Aorta (tissue), 5 donors: Measurements from ENCODE around the gene STRN. TPM values are rescaled to one million over a fixed set of nuclear protein-coding genes. Genes with fewer than 3 reads are reported as not detected.

Experiments
- ATAC-seq: fragments of 200-7000 bp; cut with Tn5 transposase; one replicate; pipeline ENCODE4 v1.9.1; 2022; ENCODE audit warnings: moderate library complexity; ENCODE audit not compliant: low FRiP score
- DNase-seq, 2 donors: peaks; one replicate each; pipeline ENCODE4 v3.0.0-alpha.2; 2020
- H3K27ac ChIP-seq, 2 donors: one replicate each; pipeline ENCODE4 v1.5.1; 2013; ENCODE audit warnings: low read length in 2 of 2, mild to moderate bottlenecking in 2 of 2, moderate library complexity in 2 of 2, control low read depth in 1 of 2, inconsistent platforms in 1 of 2, low read depth in 1 of 2
- H3K27me3 ChIP-seq, 2 donors: one replicate each; pipeline ENCODE4 v1.6.1; 2013; ENCODE audit warnings: control low read depth in 1 of 2, low read length in 1 of 2, mild to moderate bottlenecking in 1 of 2, moderate library complexity in 1 of 2; ENCODE audit not compliant: insufficient read depth in 2 of 2, control insufficient read depth in 1 of 2
- H3K36me3 ChIP-seq, 2 donors: one replicate each; pipeline ENCODE4 v1.6.1; 2013; ENCODE audit warnings: control low read depth in 1 of 2, low read length in 1 of 2, mild to moderate bottlenecking in 1 of 2; ENCODE audit not compliant: insufficient read depth in 2 of 2, control insufficient read depth in 1 of 2
- H3K4me1 ChIP-seq, 2 donors: one replicate each; pipeline ENCODE4 v1.6.1; 2013; ENCODE audit warnings: low read length in 2 of 2, control low read depth in 1 of 2, mild to moderate bottlenecking in 1 of 2, moderate library complexity in 1 of 2; ENCODE audit not compliant: insufficient read depth in 2 of 2, control insufficient read depth in 1 of 2
- H3K4me3 ChIP-seq, 2 donors: one replicate each; pipeline ENCODE4 v1.5.1; 2013; ENCODE audit warnings: low read length in 2 of 2, control low read depth in 1 of 2, mild to moderate bottlenecking in 1 of 2
- H3K9me3 ChIP-seq: one replicate; pipeline ENCODE4 v1.6.1; 2013; ENCODE audit warnings: mild to moderate bottlenecking, low read length; ENCODE audit not compliant: control insufficient read depth
- WGBS, 2 donors: extraction: QIAGEN DNeasy Blood & Tissue Kit; methylation state at CpG; one replicate each; pipeline ENCODE4 v1.1.7; 2013; 5-methylcytosine and 5-hydroxymethylcytosine counted together
- intact Hi-C, 2 donors: fragments of 100-400 bp; cut with DNase I; formaldehyde crosslinking; loops; one replicate each; pipeline versions ENCODE4 v1.14.2 to v1.15.0; 2022
- polyA plus RNA-seq, 2 donors: library from polyadenylated mRNA; stranded (reverse); fragments of 200-250 nt; gene quantifications; one replicate each; pipeline ENCODE4 v1.2.3, GENCODE V29; 2013
- total RNA-seq, 2 donors: library from RNA; stranded (reverse); fragmentation: NEBNext Ultra II Directional; extraction: Animal tissue kit (Norgen Biotek cat#: 25700); gene quantifications; one replicate each; pipeline ENCODE4 v1.2.1, GENCODE V29; 2021
- donor health status: healthy with polysubstance abuse.
- donor health status: Bipolar disorder and iron deficiency.
- donor health status: DM: no; HTN: no; CAD: no.
- donor health status: DM: no; HTN: no; CAD: no.
- donor health status: DM: yes; HTN: yes; CAD: no.

The STRN gene
- total and polyA plus RNA-seq, 4 donors, result 5.1 to 33.8 (median 18.9) TPM

- Histone ChIP-seq H3K36me3 (peaks cover 0 to 2% of the 10 kb centered on the region in 2 donors), H3K27me3 (no peaks in the 10 kb centered on the region), H3K4me3 (no peak overlapping the region), H3K4me1 (no peaks in the 10 kb centered on the region), H3K9me3 (no peaks in the 10 kb centered on the region), H3K27ac (no peak overlapping the region)
- intact Hi-C loops, result no loop called here
- 92 to 94% methylated on average over 1 of the region's 1 CpG for WGBS, 2 donors
- no peak for ATAC-seq
- no peak for DNase-seq
These were observed 84.5 kb downstream of the STRN start for GRCh38 chr2:36881816-36882215.

- no peak for DNase-seq
- no peaks in the 10 kb centered on the region for H3K4me1 ChIP-seq
- H3K27me3 ChIP-seq, result no peaks in the 10 kb centered on the region
- intact Hi-C loops, result no loop called here
- no peak overlapping the region for H3K27ac ChIP-seq
- no peaks in the 10 kb centered on the region for H3K9me3 ChIP-seq
- ATAC-seq, result no peak
- H3K4me3 ChIP-seq, result no peak overlapping the region
- 91 to 93% methylated on average over 4 of the region's 4 CpGs for WGBS, 2 donors
- H3K36me3 ChIP-seq, result peaks cover 0 to 7% of the 10 kb centered on the region in 2 donors
These were observed 87.9 kb downstream of the STRN start for GRCh38 chr2:36878429-36878828.

GRCh38 chr2:36871068-36871707, 95.1 kb downstream of the STRN start:
- Histone ChIP-seq H3K36me3 (peaks cover 5 to 7% of the 10 kb centered on the region in 2 donors), H3K27me3 (no peaks in the 10 kb centered on the region), H3K27ac (no peak overlapping the region), H3K9me3 (no peaks in the 10 kb centered on the region), H3K4me1 (no peaks in the 10 kb centered on the region), H3K4me3 (no peak overlapping the region)
- ATAC-seq, result no peak
- intact Hi-C loops, result no loop called here
- 79 to 86% methylated on average over 1 of the region's 1 CpG for WGBS, 2 donors
- no peak for DNase-seq

GRCh38 chr2:36869606-36870005, 96.7 kb downstream of the STRN start:
- no peak overlapping the region for H3K4me3 ChIP-seq
- WGBS, 2 donors, result 65 to 66% methylated on average over 3 of the region's 3 CpGs
- no peaks in the 10 kb centered on the region for H3K27me3 ChIP-seq
- H3K27ac ChIP-seq, result no peak overlapping the region
- DNase-seq, result no peak
- intact Hi-C loops, result no loop called here
- H3K9me3 ChIP-seq, result no peaks in the 10 kb centered on the region
- H3K36me3 ChIP-seq, result peaks cover 2 to 5% of the 10 kb centered on the region in 2 donors
- no peak for ATAC-seq
- no peaks in the 10 kb centered on the region for H3K4me1 ChIP-seq

- WGBS, 2 donors, result 96 to 98% methylated on average over 2 of the region's 2 CpGs
- Histone ChIP-seq H3K9me3 (no peaks in the 10 kb centered on the region), H3K4me1 (no peaks in the 10 kb centered on the region), H3K4me3 (no peak overlapping the region), H3K27me3 (no peaks in the 10 kb centered on the region), H3K27ac (no peak overlapping the region), H3K36me3 (peaks cover 0 to 1% of the 10 kb centered on the region in 2 donors)
- DNase-seq, result no peak
- intact Hi-C loops, result no loop called here
- ATAC-seq, result no peak
These were observed 104.4 kb downstream of the STRN start for GRCh38 chr2:36861896-36862295.

- no peak for ATAC-seq
- WGBS, 2 donors, result 93 to 95% methylated on average over 1 of the region's 1 CpG
These were observed 107.0 kb downstream of the STRN start for GRCh38 chr2:36859366-36859792.

GRCh38 chr2:36858551-36859365, 107.6 kb downstream of the STRN start:
- no peak overlapping the region for H3K27ac ChIP-seq
- ATAC-seq (no peak), DNase-seq (no peak)
- peaks cover 0 to 1% of the 10 kb centered on the region in 2 donors for H3K36me3 ChIP-seq
- intact Hi-C loops, result no loop called here
- no peaks in the 10 kb centered on the region for H3K27me3 ChIP-seq
- no peak overlapping the region for H3K4me3 ChIP-seq
- no peaks in the 10 kb centered on the region for H3K4me1 ChIP-seq
- no peaks in the 10 kb centered on the region for H3K9me3 ChIP-seq

More at GRCh38 chr2:36859366-36859792, 107.0 kb downstream of the STRN start:
- H3K27ac ChIP-seq, result no peak overlapping the region
- intact Hi-C loops, result no loop called here
- no peaks in the 10 kb centered on the region for H3K4me1 ChIP-seq
- no peak for DNase-seq
- H3K9me3 ChIP-seq, result no peaks in the 10 kb centered on the region
- H3K4me3 ChIP-seq, result no peak overlapping the region
- peaks cover 0 to 1% of the 10 kb centered on the region in 2 donors for H3K36me3 ChIP-seq
- no peaks in the 10 kb centered on the region for H3K27me3 ChIP-seq

GRCh38 chr2:36857713-36858112, 108.6 kb downstream of the STRN start:
- no peaks in the 10 kb centered on the region for H3K4me1 ChIP-seq
- ATAC-seq (no peak), DNase-seq (no peak)
- H3K27ac ChIP-seq, result no peak overlapping the region
- no peaks in the 10 kb centered on the region for H3K27me3 ChIP-seq
- 87% methylated on average over 5 of the region's 5 CpGs for WGBS, 2 donors
- no peaks in the 10 kb centered on the region for H3K9me3 ChIP-seq
- no peak overlapping the region for H3K4me3 ChIP-seq
- intact Hi-C loops, result no loop called here
- H3K36me3 ChIP-seq, result peaks cover 0 to 1% of the 10 kb centered on the region in 2 donors

- no peak for ATAC-seq
- H3K36me3 ChIP-seq, result peaks cover 1 to 2% of the 10 kb centered on the region in 2 donors
These were observed 110.9 kb downstream of the STRN start for GRCh38 chr2:36855429-36855828.

More at GRCh38 chr2:36855429-36855828, 110.9 kb downstream of the STRN start:
- 96 to 98% methylated on average over 2 of the region's 2 CpGs for WGBS, 2 donors
- Histone ChIP-seq H3K4me3 (no peak overlapping the region), H3K4me1 (no peaks in the 10 kb centered on the region), H3K27me3 (no peaks in the 10 kb centered on the region), H3K9me3 (no peaks in the 10 kb centered on the region), H3K27ac (no peak overlapping the region)
- DNase-seq, result no peak
- intact Hi-C loops, result no loop called here
